HepG2 (cell line): ENCODE measurements around the gene TMEM183A. TPM values are rescaled to one million over a fixed set of nuclear protein-coding genes. Genes with fewer than 3 reads are reported as not detected.

ENCODE experiments used
- EZH2 ChIP-seq: conservative IDR thresholded peaks from 2 replicates; pipeline ENCODE4 v1.6.1; 2012; ENCODE audit warnings: mild to moderate bottlenecking, low read depth, low read length, moderate library complexity
- HCFC1 ChIP-seq: fragments of 150-350 bp; IDR thresholded peaks from 2 replicates; pipeline ENCODE4 v1.6.1; 2014; ENCODE audit warnings: low read depth, low read length
- MTF2 ChIP-seq: sonication (generic); formaldehyde crosslinking; IDR thresholded peaks from 2 replicates; pipeline ENCODE4 v1.5.0; 2020; ENCODE audit warnings: missing genetic modification reagents, borderline replicate concordance
- NFKB2 ChIP-seq: sonication (generic); formaldehyde crosslinking; IDR thresholded peaks from 2 replicates; pipeline ENCODE4 v1.4.0; 2020; ENCODE audit warnings: missing genetic modification reagents, borderline replicate concordance
- NR0B2 ChIP-seq: sonication (generic); formaldehyde crosslinking; IDR thresholded peaks from 2 replicates; pipeline ENCODE4 v1.4.0; 2020; ENCODE audit warnings: mild to moderate bottlenecking, missing genetic modification reagents
- NR2F2 ChIP-seq: IDR thresholded peaks from 2 replicates; pipeline ENCODE4 v1.6.1; 2012; ENCODE audit warnings: low read depth, inconsistent platforms, borderline replicate concordance
- POGZ ChIP-seq: sonication (generic); formaldehyde crosslinking; IDR thresholded peaks from 2 replicates; pipeline ENCODE4 v1.4.0; 2020; ENCODE audit warnings: mild to moderate bottlenecking, missing genetic modification reagents
- POLR2AphosphoS2 ChIP-seq: IDR thresholded peaks from 2 replicates; pipeline ENCODE4 v1.6.1; 2011; ENCODE audit warnings: low read depth, low read length, improper control_type of control experiment
- PRDM10 ChIP-seq: sonication (generic); formaldehyde crosslinking; IDR thresholded peaks from 2 replicates; pipeline ENCODE4 v1.4.0; 2020; ENCODE audit warnings: low read depth, missing genetic modification reagents
- RARG ChIP-seq: sonication (generic); formaldehyde crosslinking; IDR thresholded peaks from 2 replicates; pipeline ENCODE4 v1.4.0; 2020; ENCODE audit warnings: low read depth, mild to moderate bottlenecking, missing genetic modification reagents
- RELA ChIP-seq: sonication (generic); formaldehyde crosslinking; IDR thresholded peaks from 2 replicates; pipeline ENCODE4 v1.4.0; 2020; ENCODE audit warnings: missing genetic modification reagents
- RFX3 ChIP-seq: IDR thresholded peaks from 2 replicates; pipeline ENCODE4 v1.6.1; 2016; ENCODE audit warnings: missing biosample characterization, missing genetic modification reagents
- SAFB2 ChIP-seq: sonication (generic); formaldehyde crosslinking; IDR thresholded peaks from 2 replicates; pipeline ENCODE4 v1.5.1; 2020; ENCODE audit warnings: missing genetic modification reagents, low read depth, mild to moderate bottlenecking, borderline replicate concordance
- TFE3 ChIP-seq: IDR thresholded peaks from 2 replicates; pipeline ENCODE4 v1.6.1; 2016
- ZFP41 ChIP-seq: sonication (generic); formaldehyde crosslinking; IDR thresholded peaks from 2 replicates; pipeline ENCODE4 v1.4.0; 2020; ENCODE audit warnings: mild to moderate bottlenecking, missing genetic modification reagents, borderline replicate concordance
- ZIK1 ChIP-seq: sonication (generic); formaldehyde crosslinking; IDR thresholded peaks from 2 replicates; pipeline ENCODE4 v1.5.0; 2020; ENCODE audit warnings: mild to moderate bottlenecking, low read depth, missing genetic modification reagents, borderline replicate concordance
- ZMAT3 ChIP-seq: sonication (generic); formaldehyde crosslinking; conservative IDR thresholded peaks from 2 replicates; pipeline ENCODE4 v1.7.0; 2021; ENCODE audit warnings: missing genetic modification reagents
- ZNF33A ChIP-seq: sonication (generic); formaldehyde crosslinking; IDR thresholded peaks from 2 replicates; pipeline ENCODE4 v1.5.1; 2020; ENCODE audit warnings: missing genetic modification reagents, mild to moderate bottlenecking, moderate library complexity, borderline replicate concordance
- ZNF513 ChIP-seq: sonication (generic); formaldehyde crosslinking; conservative IDR thresholded peaks from 2 replicates; pipeline ENCODE4 v1.5.0; 2020; ENCODE audit warnings: missing genetic modification reagents
- ZNF557 ChIP-seq: sonication (generic); formaldehyde crosslinking; IDR thresholded peaks from 2 replicates; pipeline ENCODE4 v1.4.0; 2020; ENCODE audit warnings: missing genetic modification reagents
- ZNF670 ChIP-seq: sonication (generic); formaldehyde crosslinking; IDR thresholded peaks from 2 replicates; pipeline ENCODE4 v1.8.0; 2022; ENCODE audit warnings: mild to moderate bottlenecking, missing genetic modification reagents, borderline replicate concordance
- ZNF766 ChIP-seq: sonication (generic); formaldehyde crosslinking; IDR thresholded peaks from 2 replicates; pipeline ENCODE4 v1.5.0; 2020; ENCODE audit warnings: missing genetic modification reagents, borderline replicate concordance
- ZNF816 ChIP-seq: sonication (generic); formaldehyde crosslinking; IDR thresholded peaks from 2 replicates; pipeline ENCODE4 v1.8.0; 2022; ENCODE audit warnings: missing genetic modification reagents, mild to moderate bottlenecking, borderline replicate concordance
- polyA plus RNA-seq, 8 experiments: library from polyadenylated mRNA; depleted of rRNA in 3 of 8; stranded (reverse) in 7 of 8; unstranded in 1 of 8; fragments of >200 nt; fragmentation: Illumina TruSeq in 4 of 8; extraction: Trizol in 4 of 8; gene quantifications; 2 replicates each; pipeline versions ENCODE4 v1.2.1 to v1.2.3, GENCODE V29; 2011 to 2016; ENCODE audit warnings: low read depth in 4 of 8, missing spikeins in 1 of 8, mixed read lengths in 1 of 8; ENCODE audit not compliant: insufficient read depth in 1 of 8
- total RNA-seq, 5 experiments: library from RNA; depleted of rRNA; stranded (reverse); fragments of >200 nt; fragmentation: Illumina TruSeq; extraction: Trizol; gene quantifications; 2 replicates each; pipeline ENCODE4 v1.2.3, GENCODE V29; 2016; ENCODE audit warnings: low read depth in 1 of 5

The TMEM183A gene
- total and polyA plus RNA-seq, 2 of the 13 experiments (the other 11 are each of a cell fraction or from before 2014, with no cell fraction given) = 59.7 to 82.0 TPM

GRCh38 chr1:202967684-202968281, 39.4 kb upstream of the TMEM183A start (continued):
- TF ChIP-seq ZNF557 (no peak), NR0B2 (CRISPR knock-in tag) (no peak), RELA (no peak), ZNF766 (CRISPR knock-in tag) (peak; percentile 23; the same call in 1 of the 2 replicates), ZNF513 (CRISPR knock-in tag) (no peak), RARG (CRISPR knock-in tag) (no peak), ZNF816 (CRISPR knock-in tag) (no peak), MTF2 (CRISPR knock-in tag) (no peak), POGZ (CRISPR knock-in tag) (no peak), ZMAT3 (no peak), HCFC1 (no peak), NFKB2 (CRISPR knock-in tag) (no peak), POLR2AphosphoS2 (no peak), SAFB2 (CRISPR knock-in tag) (no peak), ZNF33A (CRISPR knock-in tag) (no peak), NR2F2 (no peak), RFX3 (CRISPR knock-in tag) (no peak), ZNF670 (CRISPR knock-in tag) (no peak), EZH2 (no peak), ZFP41 (CRISPR knock-in tag) (no peak), PRDM10 (0 out of 2 replicates have a peak, but pooled peaks have one; percentile 18), ZIK1 (no peak), TFE3 (CRISPR knock-in tag) (no peak)
